ENCODE measurements around the gene COX8A.

- TF ChIP-seq CTCF (IDR thresholded peaks at IDR 0.05) (no peak), EZH2 (IDR thresholded peaks at IDR 0.05) (no peak), EZH2phosphoT487 (IDR thresholded peaks at IDR 0.05) (no peak)
Measured at GRCh38 chr11:64021757-64022093, 47.3 kb downstream of the COX8A start.

Data from neural progenitor cell (in vitro differentiated cells).